ENCODE results near the gene PSME1.
A peak's percentile ranks its signal among the peaks of the same experiment; 100 is the strongest.

PSME1 gene

DNA sequence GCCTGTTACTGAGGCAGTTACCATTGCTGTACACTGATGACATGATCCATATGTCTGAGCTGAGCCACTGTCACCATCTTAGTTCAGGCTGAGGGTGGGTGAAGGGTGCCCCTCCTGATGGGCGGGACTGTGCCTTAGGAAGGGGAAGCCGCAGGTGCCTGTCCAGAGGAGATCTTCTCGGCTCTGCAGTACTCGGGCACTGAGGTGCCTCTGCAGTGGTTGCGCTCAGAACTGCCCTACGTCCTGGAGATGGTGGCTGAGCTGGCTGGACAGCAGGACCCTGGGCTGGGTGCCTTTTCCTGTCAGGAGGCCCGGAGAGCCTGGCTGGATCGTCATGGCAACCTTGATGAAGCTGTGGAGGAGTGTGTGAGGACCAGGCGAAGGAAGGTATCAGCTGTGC lies 15.0 kb downstream of the PSME1 start:
- FAIRE-seq: no peak
- no peak for DNase-seq (ENCODE audit: insufficient read length)
- TF ChIP-seq POLR2AphosphoS5 (IDR thresholded peaks at IDR 0.05; ENCODE audit: low read depth, low read length) (no peak), POLR2A (IDR thresholded peaks at IDR 0.05; ENCODE audit: low read depth, low read length) (no peak), TAF1 (IDR thresholded peaks at IDR 0.05; ENCODE audit: borderline replicate concordance, low read depth, low read length) (no peak)

DNA sequence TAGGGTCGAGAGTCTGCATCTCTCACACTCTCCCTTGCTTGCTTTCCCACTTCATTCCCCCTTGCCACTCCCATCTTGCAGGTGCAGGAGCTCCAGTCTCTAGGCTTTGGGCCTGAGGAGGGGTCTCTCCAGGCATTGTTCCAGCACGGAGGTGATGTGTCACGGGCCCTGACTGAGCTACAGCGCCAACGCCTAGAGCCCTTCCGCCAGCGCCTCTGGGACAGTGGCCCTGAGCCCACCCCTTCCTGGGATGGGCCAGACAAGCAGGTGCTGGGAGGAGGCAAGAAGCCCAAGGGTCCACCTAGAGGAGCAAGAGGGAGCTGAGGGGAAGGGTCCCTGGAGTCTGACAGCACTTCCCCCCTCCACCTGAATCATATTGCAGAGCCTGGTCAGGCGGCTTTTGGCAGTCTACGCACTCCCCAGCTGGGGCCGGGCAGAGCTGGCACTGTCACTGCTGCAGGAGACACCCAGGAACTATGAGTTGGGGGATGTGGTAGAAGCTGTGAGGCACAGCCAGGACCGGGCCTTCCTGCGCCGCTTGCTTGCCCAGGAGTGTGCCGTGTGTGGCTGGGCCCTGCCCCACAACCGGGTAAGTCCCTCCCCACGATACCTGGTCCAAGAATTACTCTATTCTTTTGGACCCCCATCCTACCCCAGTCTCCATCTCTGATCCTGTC lies 15.5 kb downstream of the PSME1 start:
- no peak for FAIRE-seq
- no peak for DNase-seq (ENCODE audit: insufficient read length)
- TF ChIP-seq POLR2AphosphoS5 (IDR thresholded peaks at IDR 0.05; ENCODE audit: low read depth, low read length): no peak
- TF ChIP-seq TAF1 (IDR thresholded peaks at IDR 0.05; ENCODE audit: borderline replicate concordance, low read depth, low read length): no peak

DNA sequence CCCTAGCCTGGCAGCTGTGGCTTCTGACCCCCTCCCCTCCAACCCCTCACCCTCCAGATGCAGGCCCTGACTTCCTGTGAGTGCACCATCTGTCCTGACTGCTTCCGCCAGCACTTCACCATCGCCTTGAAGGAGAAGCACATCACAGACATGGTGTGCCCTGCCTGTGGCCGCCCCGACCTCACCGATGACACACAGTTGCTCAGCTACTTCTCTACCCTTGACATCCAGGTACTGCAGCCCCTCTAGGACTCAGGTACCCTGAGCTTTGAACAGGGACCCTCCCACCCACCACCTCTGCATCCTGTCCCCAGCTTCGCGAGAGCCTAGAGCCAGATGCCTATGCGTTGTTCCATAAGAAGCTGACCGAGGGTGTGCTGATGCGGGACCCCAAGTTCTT lies 19.1 kb downstream of the PSME1 start:
- FAIRE-seq (no peak), DNase-seq (ENCODE audit: insufficient read length) (no peak)
- no peak for TF ChIP-seq POLR2AphosphoS5 (IDR thresholded peaks at IDR 0.05; ENCODE audit: low read depth, low read length)
- TF ChIP-seq TAF1 (IDR thresholded peaks at IDR 0.05; ENCODE audit: borderline replicate concordance, low read depth, low read length): no peak
- TF ChIP-seq POLR2A (IDR thresholded peaks at IDR 0.05; ENCODE audit: low read depth, low read length): no peak

DNA sequence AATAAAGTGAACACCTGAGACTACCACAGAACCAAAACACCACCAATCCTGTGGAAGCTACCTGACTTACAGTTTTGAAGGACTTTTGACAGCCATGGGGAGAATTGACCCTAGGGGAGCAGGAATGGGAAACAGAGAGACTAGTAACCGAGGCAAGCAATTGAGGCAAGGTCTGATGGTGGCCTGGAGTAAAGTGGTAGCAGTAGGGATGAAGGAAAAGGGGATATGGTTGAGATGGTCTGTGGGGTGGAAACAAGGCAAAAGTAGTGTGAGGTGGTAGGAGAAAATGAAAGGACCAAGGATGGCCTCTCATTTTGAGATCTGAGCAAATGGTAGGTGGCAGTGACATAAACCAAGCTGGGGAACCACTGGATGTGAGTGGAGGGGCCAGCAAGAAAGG lies 20.8 kb downstream of the PSME1 start:
- no peak for TF ChIP-seq POLR2A (IDR thresholded peaks at IDR 0.05; ENCODE audit: low read depth, low read length)
- no peak for FAIRE-seq

DNA sequence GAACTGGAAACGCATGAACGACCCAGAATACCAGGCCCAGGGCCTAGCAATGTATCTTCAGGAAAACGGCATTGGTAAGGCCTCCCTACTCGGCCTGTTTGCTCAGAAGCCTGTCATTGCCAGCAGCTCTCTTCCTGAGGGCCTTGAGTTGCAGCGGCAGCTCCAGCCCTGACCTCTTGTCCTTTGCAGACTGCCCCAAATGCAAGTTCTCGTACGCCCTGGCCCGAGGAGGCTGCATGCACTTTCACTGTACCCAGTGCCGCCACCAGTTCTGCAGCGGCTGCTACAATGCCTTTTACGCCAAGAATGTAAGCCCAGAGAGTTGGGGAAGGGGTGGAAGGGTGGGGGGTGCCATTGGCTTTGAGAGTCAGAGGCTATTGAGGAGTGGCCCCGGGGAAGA lies 21.3 kb downstream of the PSME1 start:
- TF ChIP-seq TAF1 (IDR thresholded peaks at IDR 0.05; ENCODE audit: borderline replicate concordance, low read depth, low read length): no peak
- no peak; the same call in 1 of the 2 replicates for TF ChIP-seq POLR2A (IDR thresholded peaks at IDR 0.05; ENCODE audit: low read depth, low read length)
- no peak for TF ChIP-seq POLR2AphosphoS5 (IDR thresholded peaks at IDR 0.05; ENCODE audit: low read depth, low read length)
- DNase-seq (ENCODE audit: insufficient read length) (no peak), FAIRE-seq (no peak)

More for the DNA sequence above, 20.8 kb downstream of the PSME1 start:
- no peak for DNase-seq (ENCODE audit: insufficient read length)

DNA sequence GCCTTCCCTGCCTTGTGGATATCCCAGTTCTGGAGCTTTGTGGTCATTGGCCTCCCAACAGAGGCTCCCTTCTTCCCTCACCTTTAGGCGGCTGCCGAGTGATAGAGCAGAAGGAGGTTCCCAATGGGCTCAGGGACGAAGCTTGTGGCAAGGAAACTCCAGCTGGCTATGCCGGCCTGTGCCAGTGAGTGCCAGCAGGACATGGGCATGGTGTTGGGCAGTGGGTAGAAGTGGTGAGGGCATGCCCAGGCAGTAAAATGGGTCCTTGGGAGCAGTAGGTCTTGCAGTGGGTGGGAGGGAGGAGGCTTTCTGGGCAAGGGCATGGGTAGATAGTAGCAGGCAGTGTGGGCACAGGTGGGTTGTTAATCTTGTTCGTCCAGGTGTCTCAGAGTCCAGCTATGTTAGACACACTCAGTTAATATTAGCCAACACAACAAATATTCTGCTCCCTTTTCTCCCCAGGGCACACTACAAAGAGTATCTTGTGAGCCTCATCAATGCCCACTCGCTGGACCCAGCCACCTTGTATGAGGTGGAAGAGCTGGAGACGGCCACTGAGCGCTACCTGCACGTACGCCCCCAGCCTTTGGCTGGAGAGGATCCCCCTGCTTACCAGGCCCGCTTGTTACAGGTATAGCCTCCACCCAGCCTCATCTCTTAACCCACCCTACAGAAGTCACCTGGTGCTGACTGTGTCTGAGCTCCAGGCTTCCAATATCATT lies 23.9 kb downstream of the PSME1 start:
- TF ChIP-seq TAF1 (IDR thresholded peaks at IDR 0.05; ENCODE audit: borderline replicate concordance, low read depth, low read length): no peak
- TF ChIP-seq POLR2A (IDR thresholded peaks at IDR 0.05; ENCODE audit: low read depth, low read length): no peak
- TF ChIP-seq POLR2AphosphoS5 (IDR thresholded peaks at IDR 0.05; ENCODE audit: low read depth, low read length): no peak
- FAIRE-seq (no peak), DNase-seq (ENCODE audit: insufficient read length) (no peak)

DNA sequence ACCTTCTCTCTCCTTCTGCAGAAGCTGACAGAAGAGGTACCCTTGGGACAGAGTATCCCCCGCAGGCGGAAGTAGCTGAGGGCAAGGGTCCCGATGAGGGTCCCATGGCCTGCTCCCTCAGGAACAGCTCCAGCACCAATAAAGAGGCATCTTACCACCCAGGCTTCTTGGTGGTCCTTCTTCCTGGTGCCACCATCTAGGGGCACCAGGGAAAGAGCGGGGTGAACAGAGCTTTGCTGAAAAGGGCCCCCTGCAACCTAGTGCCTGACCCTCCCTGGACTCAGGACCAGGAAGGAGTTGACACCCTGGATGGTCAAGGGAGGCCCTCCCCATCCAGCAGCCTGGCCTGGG lies 24.5 kb downstream of the PSME1 start:
- TF ChIP-seq TAF1 (IDR thresholded peaks at IDR 0.05; ENCODE audit: borderline replicate concordance, low read depth, low read length): no peak
- no peak for TF ChIP-seq POLR2A (IDR thresholded peaks at IDR 0.05; ENCODE audit: low read depth, low read length)
- TF ChIP-seq POLR2AphosphoS5 (IDR thresholded peaks at IDR 0.05; ENCODE audit: low read depth, low read length): no peak
- no peak for DNase-seq (ENCODE audit: insufficient read length)
- no peak for FAIRE-seq

DNA sequence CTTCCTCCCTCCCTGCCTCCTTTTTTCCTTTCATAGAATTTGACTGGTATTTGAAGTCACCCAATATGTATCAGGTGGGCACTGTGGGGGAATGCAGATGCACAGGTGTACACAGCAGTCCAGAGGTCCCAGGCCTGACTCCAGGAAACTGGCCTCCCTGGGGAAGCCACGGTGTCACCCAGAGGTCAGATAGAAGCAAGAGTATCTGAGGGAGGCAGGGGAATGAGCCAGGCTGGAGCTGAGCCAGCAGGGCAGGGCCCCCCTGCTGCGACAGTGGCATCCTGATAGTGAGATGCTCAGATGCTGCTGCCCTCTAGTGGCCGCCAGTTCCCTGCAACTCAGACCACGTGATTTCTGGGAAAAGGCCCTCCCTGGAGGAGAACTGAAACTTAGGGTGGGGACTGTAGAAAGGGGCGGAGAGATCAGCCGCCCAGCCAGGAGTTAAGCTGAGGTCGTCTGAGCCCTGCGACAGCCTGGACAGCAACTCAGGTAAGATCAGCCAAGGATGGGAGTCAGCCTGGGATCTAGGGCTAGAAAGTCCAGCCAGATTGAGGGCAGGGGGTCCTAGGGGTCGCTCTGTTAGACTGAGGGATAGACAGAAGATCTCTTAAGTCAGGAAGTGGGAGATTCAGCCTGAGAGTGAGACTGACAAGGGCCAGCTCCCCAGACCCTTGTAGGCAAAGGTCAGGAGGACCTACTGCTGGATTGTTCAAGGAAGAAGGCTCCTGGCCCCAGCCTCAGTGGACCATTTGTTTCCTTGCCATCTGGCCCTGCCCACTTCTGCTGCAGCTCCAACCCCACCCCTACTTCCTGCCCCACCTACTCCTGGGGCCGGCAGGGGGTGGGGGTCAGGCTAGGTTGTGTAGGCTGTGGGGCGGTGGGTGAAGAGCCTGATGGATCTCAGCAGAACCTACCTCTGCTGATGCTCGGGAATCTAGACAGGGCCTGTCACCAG lies 25.1 kb downstream of the PSME1 start, which contains the start of gene IRF9:
TSS of gene IRF9 (plus strand) at position 416 of the 955 bp plus-strand sequence. CDS start 880 bp downstream, outside the sequence.
- DNase-seq (ENCODE audit: insufficient read length) (peak; percentile 94), FAIRE-seq (peak; percentile 97)
- TF ChIP-seq POLR2A (IDR thresholded peaks at IDR 0.05; ENCODE audit: low read depth, low read length): peak; percentile 99
- TF ChIP-seq TAF1 (IDR thresholded peaks at IDR 0.05; ENCODE audit: borderline replicate concordance, low read depth, low read length): peak; percentile 61
- peak; percentile 99 for TF ChIP-seq POLR2AphosphoS5 (IDR thresholded peaks at IDR 0.05; ENCODE audit: low read depth, low read length)

DNA sequence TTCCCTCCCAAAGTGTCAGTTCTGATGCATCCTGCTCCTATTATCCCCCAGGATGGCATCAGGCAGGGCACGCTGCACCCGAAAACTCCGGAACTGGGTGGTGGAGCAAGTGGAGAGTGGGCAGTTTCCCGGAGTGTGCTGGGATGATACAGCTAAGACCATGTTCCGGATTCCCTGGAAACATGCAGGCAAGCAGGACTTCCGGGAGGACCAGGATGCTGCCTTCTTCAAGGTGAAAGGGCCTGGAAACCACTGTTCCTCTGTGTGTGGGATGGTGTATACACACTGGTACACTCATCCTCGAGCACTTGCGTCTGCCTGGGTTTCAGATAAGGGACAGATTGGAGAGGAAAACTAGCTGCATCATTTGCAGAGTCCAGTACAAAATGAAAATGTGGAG lies 26.1 kb downstream of the PSME1 start:
- DNase-seq (ENCODE audit: insufficient read length) (no peak), FAIRE-seq (no peak)
- no peak for TF ChIP-seq POLR2AphosphoS5 (IDR thresholded peaks at IDR 0.05; ENCODE audit: low read depth, low read length)
- no peak for TF ChIP-seq POLR2A (IDR thresholded peaks at IDR 0.05; ENCODE audit: low read depth, low read length)
- TF ChIP-seq TAF1 (IDR thresholded peaks at IDR 0.05; ENCODE audit: borderline replicate concordance, low read depth, low read length): no peak

DNA sequence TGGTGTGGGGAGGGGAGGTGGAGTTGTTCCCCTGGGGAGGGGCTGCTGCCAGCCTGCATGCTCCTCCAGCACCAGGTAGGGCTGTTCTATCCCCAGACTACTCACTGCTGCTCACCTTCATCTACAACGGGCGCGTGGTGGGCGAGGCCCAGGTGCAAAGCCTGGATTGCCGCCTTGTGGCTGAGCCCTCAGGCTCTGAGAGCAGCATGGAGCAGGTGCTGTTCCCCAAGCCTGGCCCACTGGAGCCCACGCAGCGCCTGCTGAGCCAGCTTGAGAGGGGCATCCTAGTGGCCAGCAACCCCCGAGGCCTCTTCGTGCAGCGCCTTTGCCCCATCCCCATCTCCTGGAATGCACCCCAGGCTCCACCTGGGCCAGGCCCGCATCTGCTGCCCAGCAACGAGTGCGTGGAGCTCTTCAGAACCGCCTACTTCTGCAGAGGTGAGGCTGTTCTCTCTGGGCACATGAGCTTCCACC lies 28.6 kb downstream of the PSME1 start:
- FAIRE-seq (no peak), DNase-seq (ENCODE audit: insufficient read length) (no peak)
- no peak for TF ChIP-seq TAF1 (IDR thresholded peaks at IDR 0.05; ENCODE audit: borderline replicate concordance, low read depth, low read length)
- TF ChIP-seq POLR2AphosphoS5 (IDR thresholded peaks at IDR 0.05; ENCODE audit: low read depth, low read length): 0 out of 2 replicates have a peak, but pooled peaks have one; percentile 19

DNA sequence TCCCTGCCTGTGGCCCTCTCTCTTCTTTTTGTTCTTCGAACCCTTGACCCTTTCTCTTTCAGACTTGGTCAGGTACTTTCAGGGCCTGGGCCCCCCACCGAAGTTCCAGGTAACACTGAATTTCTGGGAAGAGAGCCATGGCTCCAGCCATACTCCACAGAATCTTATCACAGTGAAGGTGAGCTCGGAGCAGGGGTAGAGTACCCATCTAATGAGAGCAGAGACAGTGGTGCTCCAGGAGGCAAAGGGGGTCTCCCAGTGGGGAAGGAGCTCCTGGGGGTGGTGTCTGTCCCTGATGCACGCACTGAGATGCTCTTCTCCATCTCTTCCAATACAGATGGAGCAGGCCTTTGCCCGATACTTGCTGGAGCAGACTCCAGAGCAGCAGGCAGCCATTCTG lies 29.8 kb downstream of the PSME1 start:
- no peak; the same call in 1 of the 2 replicates for TF ChIP-seq POLR2AphosphoS5 (IDR thresholded peaks at IDR 0.05; ENCODE audit: low read depth, low read length)
- no peak for TF ChIP-seq TAF1 (IDR thresholded peaks at IDR 0.05; ENCODE audit: borderline replicate concordance, low read depth, low read length)
- no peak; the same call in 1 of the 2 replicates for TF ChIP-seq POLR2A (IDR thresholded peaks at IDR 0.05; ENCODE audit: low read depth, low read length)
- DNase-seq (ENCODE audit: insufficient read length): no peak
- no peak for FAIRE-seq
